ENCODE measurements around the gene DNM3. TPM values are rescaled to one million over a fixed set of nuclear protein-coding genes. Genes with fewer than 3 reads are reported as not detected.

Gene DNM3
- total RNA-seq, 2 donors from 2014 or later = 1.7 to 2.3 TPM

DNA sequence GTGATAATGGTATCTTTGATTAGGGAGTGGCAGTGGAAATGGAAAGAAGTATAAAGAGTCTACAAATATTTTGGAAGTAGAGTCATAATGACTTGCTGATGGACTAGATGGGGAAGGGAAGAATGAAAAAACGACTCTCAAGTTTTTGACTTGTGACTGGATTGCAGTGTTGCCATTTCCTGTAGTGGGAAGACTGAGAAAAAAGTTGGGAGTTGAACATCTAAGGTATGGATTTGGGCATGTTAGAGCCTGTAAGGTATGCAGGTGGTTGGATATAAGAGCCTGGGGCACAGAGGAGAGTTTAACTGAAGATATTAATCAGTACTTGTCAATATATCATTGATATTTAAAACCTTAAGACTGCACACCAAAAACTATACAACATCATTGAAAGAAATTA is 19.4 kb downstream of the DNM3 start:
- intact Hi-C loops (cut with DNase I, micrococcal nuclease) = no loop called here
- ATAC-seq (no peak), DNase-seq (no peak)

DNA sequence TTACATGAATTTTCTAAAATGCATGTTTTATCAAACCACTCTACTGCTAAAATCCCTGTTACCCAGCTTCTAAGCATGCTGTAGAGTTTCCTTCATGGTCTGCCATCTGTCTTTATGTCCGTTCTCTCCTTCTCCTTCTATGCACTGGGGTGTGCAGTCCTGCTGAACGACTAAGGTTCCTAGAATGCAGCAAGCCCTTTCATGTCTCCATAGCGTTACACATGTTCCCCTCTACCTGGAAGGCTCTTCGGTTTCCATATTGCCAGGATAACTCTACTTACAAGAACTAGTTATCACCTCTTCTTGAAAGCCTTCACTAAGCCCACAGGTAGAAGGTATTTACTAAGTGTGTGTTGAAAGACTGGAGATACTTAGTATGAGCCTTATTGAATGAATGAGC is 22.2 kb downstream of the DNM3 start:
- ATAC-seq (no peak), DNase-seq (no peak)
- intact Hi-C loops (cut with DNase I, micrococcal nuclease) = no loop called here

GRCh38 chr1:171864308-171864707 is 23.0 kb downstream of the DNM3 start:
- intact Hi-C loops (cut with DNase I, micrococcal nuclease) = no loop called here
- no peak for DNase-seq
- no peak for ATAC-seq

DNA sequence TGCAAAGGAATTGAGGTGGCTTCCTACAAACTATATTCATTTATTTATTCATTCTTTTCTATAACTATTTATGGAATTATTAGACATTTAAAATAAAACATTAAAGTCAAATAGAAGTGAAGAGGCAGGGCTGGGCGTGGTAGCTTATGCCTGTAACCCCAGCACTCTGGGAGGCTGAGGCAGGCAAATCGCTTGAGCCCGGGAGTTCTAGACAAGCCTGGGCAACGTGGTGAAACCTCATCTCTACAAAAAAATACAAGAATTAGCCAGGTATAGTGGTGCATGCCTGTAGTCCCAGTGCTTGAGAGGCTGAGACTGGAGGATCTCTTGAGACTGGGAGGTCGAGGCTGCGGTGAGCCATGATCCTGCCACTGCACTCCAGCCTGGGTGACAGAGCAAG is 23.8 kb downstream of the DNM3 start:
- intact Hi-C loops (cut with DNase I, micrococcal nuclease) = no loop called here
- ATAC-seq (no peak), DNase-seq (no peak)

GRCh38 chr1:171867236-171867635 is 25.9 kb downstream of the DNM3 start:
- DNase-seq (no peak), ATAC-seq (no peak)
- intact Hi-C loops (cut with DNase I, micrococcal nuclease) = no loop called here

DNA sequence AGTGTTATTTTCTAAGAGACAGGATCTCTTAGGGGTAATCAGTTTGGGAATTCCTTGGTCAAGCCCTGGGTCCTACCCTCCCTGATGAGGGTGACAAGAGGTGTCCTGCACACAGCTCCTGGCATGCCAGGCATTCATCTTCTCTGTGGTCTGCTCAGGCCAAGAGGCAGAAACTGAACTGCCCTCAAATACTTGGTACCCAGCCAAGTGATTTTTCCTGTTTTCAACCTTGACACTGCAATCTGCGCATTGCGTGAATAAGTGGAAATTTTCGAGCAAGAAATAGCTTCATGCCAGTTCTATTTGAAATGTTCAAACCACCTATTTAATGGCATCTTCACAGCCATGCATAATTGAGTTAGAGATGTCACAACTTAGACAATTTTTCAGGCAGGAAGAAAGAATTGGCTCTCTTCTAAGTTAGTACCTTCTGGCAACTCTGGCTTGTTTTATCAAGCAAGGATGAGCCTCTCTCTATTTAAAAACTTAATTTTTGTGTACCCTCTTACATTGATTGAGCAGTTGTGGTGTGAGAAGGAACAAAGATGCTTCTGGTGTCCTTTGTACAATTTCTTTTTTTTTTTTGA is 27.0 kb downstream of the DNM3 start:
- DNase-seq = no peak
- ATAC-seq = no peak
- intact Hi-C loops (cut with DNase I, micrococcal nuclease) = no loop called here

GRCh38 chr1:171869097-171869496 is 27.8 kb downstream of the DNM3 start:
- no peak for ATAC-seq
- DNase-seq = peak in 1 of 2 donors; percentile 6
- intact Hi-C loops (cut with DNase I, micrococcal nuclease) = no loop called here

- no peak for DNase-seq
- no peak for ATAC-seq
- intact Hi-C loops (cut with DNase I, micrococcal nuclease) = no loop called here
Observed at GRCh38 chr1:171871848-171872247, 30.6 kb downstream of the DNM3 start.

GRCh38 chr1:171872430-171872829 is 31.1 kb downstream of the DNM3 start:
- DNase-seq (no peak), ATAC-seq (no peak)
- intact Hi-C loops (cut with DNase I, micrococcal nuclease) = no loop called here

GRCh38 chr1:171873664-171874063 is 32.4 kb downstream of the DNM3 start:
- no peak for DNase-seq
- ATAC-seq = no peak
- intact Hi-C loops (cut with DNase I, micrococcal nuclease) = no loop called here

DNA sequence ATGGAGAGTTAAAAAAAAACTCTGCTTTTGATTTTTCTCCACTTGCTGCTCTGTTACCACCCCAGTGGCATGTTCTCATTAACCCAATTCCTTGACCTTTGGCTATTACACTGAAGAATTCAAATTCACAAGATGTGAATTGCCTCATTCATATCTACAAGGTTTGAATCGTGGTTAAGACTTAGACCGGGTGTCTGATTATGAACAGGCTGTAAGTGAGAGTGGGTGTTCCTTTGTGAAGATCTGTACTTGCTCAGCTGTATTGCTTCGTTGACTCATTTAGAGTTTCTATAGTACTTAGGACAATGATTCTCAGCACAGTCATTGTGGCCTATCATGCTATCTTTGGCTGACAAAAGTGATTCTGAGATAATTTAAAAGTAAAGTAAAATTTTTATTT is 36.4 kb downstream of the DNM3 start:
- intact Hi-C loops (cut with DNase I, micrococcal nuclease) = no loop called here
- DNase-seq = no peak
- peak; percentile 44 for ATAC-seq

DNA sequence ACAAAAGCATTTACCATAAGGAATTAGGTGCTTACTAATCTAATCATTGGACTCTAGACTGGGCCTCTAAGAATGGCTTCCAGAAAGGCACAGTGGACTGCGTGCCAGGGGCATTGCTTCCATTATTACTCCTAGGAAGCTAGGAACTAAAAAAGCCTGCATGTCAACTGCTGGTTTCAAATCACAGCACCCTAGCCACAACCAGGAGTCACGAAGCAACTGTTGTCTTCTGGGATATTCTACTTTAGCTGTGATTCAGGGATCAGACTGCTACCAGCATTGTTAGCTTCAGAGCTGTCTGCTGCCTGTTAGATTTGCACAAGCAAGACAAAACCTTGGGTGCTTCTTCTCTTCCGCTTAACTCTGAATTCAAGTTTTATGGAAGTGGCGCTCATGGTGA is 38.3 kb downstream of the DNM3 start:
- DNase-seq = no peak
- ATAC-seq = no peak
- intact Hi-C loops (cut with DNase I, micrococcal nuclease) = no loop called here

DNA sequence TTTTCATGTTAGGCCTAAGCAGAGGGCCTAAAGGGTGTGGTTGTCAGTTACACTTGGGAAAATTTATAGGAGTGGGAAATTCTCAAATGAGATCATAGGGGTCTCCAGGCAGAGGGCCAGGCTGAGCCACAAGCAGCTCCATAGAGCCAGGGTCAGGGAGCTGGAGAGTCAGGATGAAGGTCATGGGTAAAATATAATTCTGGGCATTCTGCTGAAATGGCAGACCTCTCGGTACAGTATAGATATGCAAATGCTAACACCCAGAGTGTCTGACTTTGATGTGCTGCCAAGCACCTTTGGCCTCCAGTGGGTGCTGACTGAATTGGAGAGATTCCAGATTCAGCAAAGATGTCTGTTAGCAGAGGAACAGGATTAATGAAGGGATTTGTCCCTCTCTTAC is 40.1 kb downstream of the DNM3 start:
- ATAC-seq (peak; percentile 90), DNase-seq (peak; percentile 22 to 58)

GRCh38 chr1:171883849-171884248 is 42.6 kb downstream of the DNM3 start:
- intact Hi-C loops (cut with DNase I, micrococcal nuclease) = no loop called here
- no peak for DNase-seq
- ATAC-seq = no peak

More for the DNA sequence above, 40.1 kb downstream of the DNM3 start:
- intact Hi-C loops (cut with DNase I, micrococcal nuclease) = no loop called here

GRCh38 chr1:171884475-171884874 is 43.2 kb downstream of the DNM3 start:
- DNase-seq = no peak
- no peak for ATAC-seq
- intact Hi-C loops (cut with DNase I, micrococcal nuclease) = no loop called here

- ATAC-seq (no peak), DNase-seq (no peak)
- intact Hi-C loops (cut with DNase I, micrococcal nuclease) = no loop called here
Observed at GRCh38 chr1:171890131-171890530, 48.8 kb downstream of the DNM3 start.

- intact Hi-C loops (cut with DNase I, micrococcal nuclease) = no loop called here
- DNase-seq (no peak), ATAC-seq (no peak)
Observed at GRCh38 chr1:171896936-171897703, 55.8 kb downstream of the DNM3 start.

DNA sequence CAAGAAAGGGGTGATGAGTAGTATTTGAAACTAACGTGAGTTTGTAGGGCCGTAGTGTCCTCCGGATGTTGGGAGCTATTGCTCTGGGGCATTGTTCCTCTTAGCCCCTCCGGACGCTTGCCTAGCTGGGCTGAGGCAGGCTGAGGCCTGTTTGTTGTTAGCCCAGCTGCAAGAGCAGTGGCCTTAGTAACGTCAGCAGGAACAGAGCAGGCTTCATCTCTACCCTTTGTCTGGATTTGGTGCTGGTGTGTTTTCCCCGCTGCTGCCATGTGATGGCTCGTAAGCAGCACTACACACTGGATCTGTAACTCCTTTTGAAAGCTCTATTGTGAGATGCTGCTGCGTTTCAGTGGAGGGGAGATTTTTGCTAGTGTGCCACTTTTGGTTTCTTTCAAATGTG is 57.6 kb downstream of the DNM3 start:
- intact Hi-C loops (cut with DNase I, micrococcal nuclease) = no loop called here
- ATAC-seq (no peak), DNase-seq (no peak)

DNA sequence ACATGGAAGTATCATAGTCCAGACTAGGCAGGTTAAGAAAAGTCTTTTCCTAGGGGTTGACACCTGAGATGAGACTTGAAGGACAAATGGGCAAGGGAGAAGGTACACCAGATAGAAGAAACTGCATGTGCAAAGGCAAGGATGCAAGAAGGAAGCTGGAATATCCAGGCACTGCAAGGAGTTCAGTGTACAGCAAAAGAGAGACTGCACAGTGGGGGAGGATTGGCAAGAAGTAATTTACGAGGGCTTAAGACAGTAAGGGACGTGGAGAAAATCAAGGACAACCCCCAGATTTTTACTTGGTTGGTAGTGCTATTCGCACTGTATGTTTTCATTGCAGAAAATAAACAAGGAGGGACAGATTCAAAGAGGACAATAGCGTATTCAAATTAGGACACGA is 58.5 kb downstream of the DNM3 start:
- no peak for DNase-seq
- no peak for ATAC-seq
- intact Hi-C loops (cut with DNase I, micrococcal nuclease) = no loop called here

GRCh38 chr1:171901245-171901644 is 59.9 kb downstream of the DNM3 start:
- intact Hi-C loops (cut with DNase I, micrococcal nuclease) = no loop called here
- ATAC-seq (no peak), DNase-seq (no peak)

DNA sequence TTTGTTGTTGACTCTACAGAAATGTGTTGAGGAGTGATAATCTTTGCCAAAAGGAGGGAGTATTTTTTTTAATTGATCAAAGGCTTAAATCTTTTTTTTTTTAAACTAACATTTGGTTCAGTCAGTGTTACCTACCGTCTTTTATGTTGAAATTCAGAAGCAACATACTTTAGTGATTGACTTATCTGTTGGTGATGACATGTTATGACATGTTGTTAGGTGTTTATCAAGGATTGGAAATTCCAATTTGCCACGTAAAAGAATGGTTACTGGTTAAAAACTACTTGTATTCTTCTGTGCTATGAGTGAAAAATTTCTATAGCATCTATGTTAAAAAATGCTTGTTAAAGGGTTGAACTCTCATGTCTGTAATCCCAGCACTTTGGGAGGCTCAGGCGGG is 61.2 kb downstream of the DNM3 start:
- no peak for ATAC-seq
- intact Hi-C loops (cut with DNase I, micrococcal nuclease) = no loop called here
- DNase-seq = no peak

All from left colon (tissue), 2 donors.